Hepatocyte (in vitro differentiated cells): Measurements from ENCODE around the gene DGKA.
"Not testable (repeated sequence)": the region's sequence is repeated elsewhere in the genome, so short reads cannot be mapped to it uniquely, and the experiment has no call there.

Experiments
- EZH2phosphoT487 ChIP-seq: fragments of 200-600 bp; sonication (generic); IDR thresholded peaks from one replicate; pipeline ENCODE4 v1.6.1; 2018; ENCODE audit warnings: antibody characterized with exemption, mild to moderate bottlenecking, low read depth, moderate library complexity; ENCODE audit not compliant: unreplicated experiment, severe bottlenecking
- TF ChIP-seq, protein P1 (sequence below): fragments of 200-600 bp; sonication (generic); IDR thresholded peaks from 2 replicates; pipeline ENCODE4 v1.5.1; 2016; ENCODE audit warnings: antibody characterized with exemption, mild to moderate bottlenecking; ENCODE audit not compliant: poor library complexity

DNA sequence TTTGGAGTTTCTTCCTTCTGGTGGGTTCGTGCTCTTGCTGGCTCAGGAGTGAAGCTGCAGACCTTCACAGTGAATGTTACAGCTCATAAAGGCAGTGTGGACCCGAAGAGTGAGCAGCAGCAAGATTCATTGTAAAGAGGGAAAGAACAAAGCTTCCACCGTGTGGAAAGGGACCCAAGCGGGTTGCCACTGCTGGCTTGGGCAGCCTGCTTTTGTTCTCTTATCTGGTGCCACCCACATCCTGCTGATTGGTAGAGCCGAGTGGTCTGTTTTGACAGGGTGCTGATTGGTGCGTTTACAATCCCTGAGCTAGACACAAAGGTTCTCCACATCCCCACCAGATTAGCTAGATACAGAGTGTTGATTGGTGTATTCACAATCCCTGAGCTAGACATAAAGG lies 68.6 kb downstream of the DGKA start:
- TF ChIP-seq, protein P1, sequence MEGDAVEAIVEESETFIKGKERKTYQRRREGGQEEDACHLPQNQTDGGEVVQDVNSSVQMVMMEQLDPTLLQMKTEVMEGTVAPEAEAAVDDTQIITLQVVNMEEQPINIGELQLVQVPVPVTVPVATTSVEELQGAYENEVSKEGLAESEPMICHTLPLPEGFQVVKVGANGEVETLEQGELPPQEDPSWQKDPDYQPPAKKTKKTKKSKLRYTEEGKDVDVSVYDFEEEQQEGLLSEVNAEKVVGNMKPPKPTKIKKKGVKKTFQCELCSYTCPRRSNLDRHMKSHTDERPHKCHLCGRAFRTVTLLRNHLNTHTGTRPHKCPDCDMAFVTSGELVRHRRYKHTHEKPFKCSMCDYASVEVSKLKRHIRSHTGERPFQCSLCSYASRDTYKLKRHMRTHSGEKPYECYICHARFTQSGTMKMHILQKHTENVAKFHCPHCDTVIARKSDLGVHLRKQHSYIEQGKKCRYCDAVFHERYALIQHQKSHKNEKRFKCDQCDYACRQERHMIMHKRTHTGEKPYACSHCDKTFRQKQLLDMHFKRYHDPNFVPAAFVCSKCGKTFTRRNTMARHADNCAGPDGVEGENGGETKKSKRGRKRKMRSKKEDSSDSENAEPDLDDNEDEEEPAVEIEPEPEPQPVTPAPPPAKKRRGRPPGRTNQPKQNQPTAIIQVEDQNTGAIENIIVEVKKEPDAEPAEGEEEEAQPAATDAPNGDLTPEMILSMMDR: not testable (repeated sequence)
- TF ChIP-seq EZH2phosphoT487: not testable (repeated sequence)
